ENCODE measurements around the gene ERGIC1. TPM values are rescaled to one million over a fixed set of nuclear protein-coding genes. Genes with fewer than 3 reads are reported as not detected.

The ERGIC1 gene
- total RNA-seq, 4 donors from 2014 or later: 60.9 to 123 (median 99.3) TPM

- no peak for TF ChIP-seq POLR2A (IDR thresholded peaks at IDR 0.05)
- no peak for TF ChIP-seq CTCF (IDR thresholded peaks at IDR 0.05)
- no peak for TF ChIP-seq EP300 (IDR thresholded peaks at IDR 0.05)
- Histone ChIP-seq H3K4me1 (peaks cover 0 to 6% (median 0%) of the 10 kb centered on the region in 4 donors), H3K27me3 (no peaks in the 10 kb centered on the region), H3K27ac (peak overlapping the region in 2 of 4 donors; percentile 51 to 71), H3K36me3 (peaks cover 0 to 62% (median 5%) of the 10 kb centered on the region in 3 donors), H3K4me3 (no peak overlapping the region), H3K9me3 (no peaks in the 10 kb centered on the region)
- no peak for DNase-seq (ENCODE audit: low spot score in 2 of 2)
- 77 to 85% methylated on average over 1 of the region's 1 CpG for WGBS, 2 donors
Observed at GRCh38 chr5:172911976-172912375, 77.9 kb downstream of the ERGIC1 start.

GRCh38 chr5:172913117-172913850 lies 79.2 kb downstream of the ERGIC1 start:
- no peak for DNase-seq (ENCODE audit: low spot score in 2 of 2)
- H3K36me3 ChIP-seq: peaks cover 0 to 68% (median 5%) of the 10 kb centered on the region in 3 donors

GRCh38 chr5:172915514-172915913 lies 81.5 kb downstream of the ERGIC1 start:
- DNase-seq (ENCODE audit: low spot score in 2 of 2): no peak
- peaks cover 0 to 10% (median 0%) of the 10 kb centered on the region in 4 donors for H3K4me1 ChIP-seq
- no peak overlapping the region for H3K4me3 ChIP-seq
- H3K27ac ChIP-seq: no peak overlapping the region
- no peaks in the 10 kb centered on the region for H3K27me3 ChIP-seq
- H3K36me3 ChIP-seq: peaks cover 2 to 78% (median 18%) of the 10 kb centered on the region in 3 donors
- WGBS, 2 donors: 87 to 93% methylated on average over 10 of the region's 10 CpGs
- no peaks in the 10 kb centered on the region for H3K9me3 ChIP-seq
- no peak for TF ChIP-seq EP300 (IDR thresholded peaks at IDR 0.05)
- no peak for TF ChIP-seq CTCF (IDR thresholded peaks at IDR 0.05)
- TF ChIP-seq POLR2A (IDR thresholded peaks at IDR 0.05): no peak

More at GRCh38 chr5:172913117-172913850, 79.2 kb downstream of the ERGIC1 start:
- TF ChIP-seq CTCF (IDR thresholded peaks at IDR 0.05): no peak
- TF ChIP-seq POLR2A (IDR thresholded peaks at IDR 0.05): no peak
- TF ChIP-seq EP300 (IDR thresholded peaks at IDR 0.05): no peak
- H3K4me3 ChIP-seq: no peak overlapping the region
- peaks cover 0 to 6% (median 0%) of the 10 kb centered on the region in 4 donors for H3K4me1 ChIP-seq
- no peaks in the 10 kb centered on the region for H3K9me3 ChIP-seq
- WGBS, 2 donors: 90 to 91% methylated on average over 11 of the region's 11 CpGs
- H3K27ac ChIP-seq: peak overlapping the region in 1 of 4 donors; percentile 51
- H3K27me3 ChIP-seq: no peaks in the 10 kb centered on the region

GRCh38 chr5:172918421-172919371 lies 84.6 kb downstream of the ERGIC1 start:
- WGBS, 2 donors: 71 to 74% methylated on average over 28 of the region's 28 CpGs
- DNase-seq (ENCODE audit: low spot score in 2 of 2): no peak
- Histone ChIP-seq H3K27ac (peak overlapping the region in 1 of 4 donors; percentile 66), H3K4me1 (peaks cover 0 to 4% (median 0%) of the 10 kb centered on the region in 4 donors), H3K27me3 (no peaks in the 10 kb centered on the region), H3K9me3 (no peaks in the 10 kb centered on the region), H3K36me3 (peaks cover 2 to 86% (median 18%) of the 10 kb centered on the region in 3 donors), H3K4me3 (no peak overlapping the region)
- TF ChIP-seq EP300 (IDR thresholded peaks at IDR 0.05): no peak
- TF ChIP-seq POLR2A (IDR thresholded peaks at IDR 0.05): no peak
- no peak for TF ChIP-seq CTCF (IDR thresholded peaks at IDR 0.05)

Data from tibial nerve (tissue), 4 donors.